ENCODE results near the gene BEND5. TPM values are rescaled to one million over a fixed set of nuclear protein-coding genes. Genes with fewer than 3 reads are reported as not detected.

Gene BEND5
- total and polyA plus RNA-seq, 10 of the 15 experiments (the other 5 are each of a cell fraction or from before 2014, with no cell fraction given), result 0.26 TPM; not detected in 9

GRCh38 chr1:48715921-48716320, 60.8 kb downstream of the BEND5 start:
- ChIA-PET POLR2A (no interaction called here), CTCF (no interaction called here)

More at GRCh38 chr1:48715921-48716320, 60.8 kb downstream of the BEND5 start:
- no peak overlapping the region for H3K27ac ChIP-seq (ENCODE audit: control insufficient read depth, insufficient read depth)
- TF ChIP-seq E4F1 (IDR thresholded peaks at IDR 0.05; ENCODE audit: borderline replicate concordance, partially characterized antibody) (no peak), EGR1 (IDR thresholded peaks at IDR 0.05; ENCODE audit: borderline replicate concordance in 1 of 2, low read depth in 2 of 2, low read length in 2 of 2) (no peak), PKNOX1 (IDR thresholded peaks at IDR 0.05) (no peak), BHLHE40 (IDR thresholded peaks at IDR 0.05; ENCODE audit: borderline replicate concordance in 1 of 2, low read depth in 2 of 2, low read length in 1 of 2) (no peak), KLF5 (IDR thresholded peaks at IDR 0.05; ENCODE audit: partially characterized antibody) (no peak), TBL1XR1 (IDR thresholded peaks at IDR 0.05; ENCODE audit: low read depth, low read length) (no peak), ZBED1 (IDR thresholded peaks at IDR 0.05; ENCODE audit: borderline replicate concordance) (no peak)
- no peaks in the 10 kb centered on the region; the same call in 1 of the 2 replicates for H4K20me1 ChIP-seq (ENCODE audit: control insufficient read depth, insufficient read depth)
- ATAC-seq (no peak), FAIRE-seq (no peak), DNase-seq (ENCODE audit: low read depth, low spot score) (no peak)
- H3K27me3 ChIP-seq (replicated peaks in 1 of 2; ENCODE audit: control insufficient read depth in 2 of 2, insufficient read depth in 2 of 2, low read length in 1 of 2), result no peaks in the 10 kb centered on the region; a peak in 1 of 4 replicates
- in situ Hi-C loops (cut with MboI), result no loop called here
- BruUV-seq (replicated peaks), result no TSS peak
- no peak overlapping the region for H3K4me3 ChIP-seq
- no peak overlapping the region for H2AFZ ChIP-seq (ENCODE audit: control insufficient read depth, low read depth, low read length)
- H3K9me3 ChIP-seq (replicated peaks; ENCODE audit: control insufficient read depth, insufficient read depth, low read length), result no peaks in the 10 kb centered on the region
- no peak overlapping the region for H3K4me2 ChIP-seq (ENCODE audit: control insufficient read depth, insufficient read depth)
- WGBS (ENCODE audit: insufficient coverage, insufficient replicate concordance, low lambda C conversion rate, missing lambda C conversion rate), result 42% methylated on average over 5 of the region's 5 CpGs
- H3K36me3 ChIP-seq (ENCODE audit: control insufficient read depth in 2 of 2, insufficient read depth in 2 of 2, low read length in 1 of 2), result no peaks in the 10 kb centered on the region
- no peaks in the 10 kb centered on the region for H3K79me2 ChIP-seq (ENCODE audit: control insufficient read depth, insufficient read depth, low read length)
- no peaks in the 10 kb centered on the region for H3K4me1 ChIP-seq (ENCODE audit: control insufficient read depth, insufficient read depth, low read length)
- H3K9ac ChIP-seq (ENCODE audit: control insufficient read depth, insufficient read depth, low read length), result no peak overlapping the region
- RAD21 ChIA-PET (ENCODE audit: unreplicated experiment), result no interaction called here
- intact Hi-C loops (cut with micrococcal nuclease; ENCODE audit: unreplicated experiment), result no loop called here
- SMC1A ChIA-PET (ENCODE audit: uncharacterized antibody, unreplicated experiment), result no interaction called here

Data from GM12878 (cell line).